HG03060 (cell line): ENCODE data around the gene TTC27.
A peak's percentile ranks its signal among the peaks of the same experiment; 100 is the strongest.

Experiments used
- ATAC-seq: cut with Tn5 transposase; IDR thresholded peaks from one replicate; pipeline ENCODE4 v1.9.1; 2021; ENCODE audit warnings: low read depth, moderate number of reproducible peaks; ENCODE audit not compliant: unreplicated experiment

Gene TTC27

DNA sequence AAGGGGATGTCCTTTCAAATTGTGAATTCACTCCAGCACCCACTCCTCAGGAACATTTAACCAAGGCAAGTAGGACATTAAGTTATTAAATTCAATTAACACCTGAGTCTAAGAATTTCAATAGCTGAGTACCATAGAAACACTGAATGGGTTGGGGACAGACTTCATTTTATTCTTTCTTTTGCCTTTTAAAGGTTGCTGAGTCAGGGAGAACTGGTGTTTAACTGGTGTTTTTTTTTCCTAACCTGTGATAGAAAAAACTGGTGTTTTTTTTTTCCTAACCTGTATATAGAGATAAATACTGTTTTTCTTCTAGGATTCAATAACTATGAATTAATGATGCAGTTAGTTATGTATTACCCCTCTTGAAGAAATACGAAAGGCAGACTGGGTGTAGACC is 38.9 kb downstream of the TTC27 start:
- no peak for ATAC-seq

DNA sequence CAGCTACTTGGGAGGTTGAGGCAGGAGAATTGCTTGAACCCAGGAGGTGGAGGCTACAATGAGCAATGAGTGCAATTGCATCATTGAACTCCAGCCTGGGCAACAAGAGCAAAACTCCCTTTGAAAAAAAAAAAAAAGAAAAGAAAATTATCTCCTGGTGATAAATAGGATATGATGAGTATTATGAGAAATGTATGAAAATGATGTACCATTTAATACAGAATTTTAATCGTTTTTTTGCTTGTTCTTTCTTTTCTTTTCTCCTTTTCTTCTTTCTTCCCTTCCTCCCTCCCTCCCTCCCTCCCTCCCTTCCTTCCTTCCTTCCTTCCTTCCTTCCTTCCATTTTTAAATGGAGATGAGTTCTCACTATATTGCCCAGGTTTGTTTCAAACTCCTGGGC is 40.4 kb downstream of the TTC27 start:
- no peak for ATAC-seq

DNA sequence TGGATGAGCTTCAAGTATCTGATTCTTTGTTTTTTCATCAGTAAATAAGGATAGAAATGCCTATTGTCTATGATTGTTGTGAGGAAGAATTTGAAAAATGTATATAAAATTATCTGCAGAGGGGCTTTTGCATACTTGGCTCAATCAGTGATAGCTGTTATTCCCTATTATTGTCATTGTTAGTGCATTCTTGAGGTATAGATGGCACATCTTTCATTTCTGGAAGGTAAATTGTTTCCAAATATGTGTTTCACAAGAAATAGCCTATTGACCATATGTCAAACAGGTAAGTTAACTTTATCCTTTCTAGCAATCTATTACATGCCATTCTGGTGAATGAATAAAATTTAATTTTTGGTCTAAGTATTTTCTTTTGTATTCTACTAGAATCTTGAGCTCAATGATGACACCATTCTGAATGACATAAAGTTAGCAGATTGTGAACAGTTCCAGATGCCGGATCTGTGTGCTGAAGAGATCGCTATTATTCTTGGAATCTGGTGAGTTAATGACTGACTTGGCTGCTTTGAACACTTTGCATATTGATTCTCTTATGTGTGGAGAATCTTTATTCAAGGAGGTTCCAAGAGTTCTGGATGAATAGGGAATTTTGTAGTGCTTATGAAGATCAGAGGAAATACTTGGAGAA is 44.2 kb downstream of the TTC27 start:
- no peak for ATAC-seq

DNA sequence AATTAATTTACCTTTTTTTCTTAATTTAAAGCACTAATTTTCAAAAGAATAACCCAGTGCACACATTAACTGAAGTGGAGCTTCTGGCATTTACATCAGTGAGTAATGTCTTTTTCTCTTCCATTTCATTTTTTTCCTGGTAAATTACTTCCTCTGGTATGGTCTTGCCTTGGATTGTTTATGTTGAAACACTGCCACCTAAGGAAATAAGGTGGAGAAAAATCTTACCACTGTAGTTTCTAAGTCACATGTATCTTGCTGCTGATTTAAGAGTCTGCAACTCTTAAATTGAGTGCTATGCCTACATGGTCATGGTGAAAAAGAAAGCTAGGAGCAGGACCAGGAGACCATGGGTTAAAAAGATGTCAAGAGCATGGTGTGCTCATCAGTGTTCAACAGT is 51.0 kb downstream of the TTC27 start:
- ATAC-seq: no peak

DNA sequence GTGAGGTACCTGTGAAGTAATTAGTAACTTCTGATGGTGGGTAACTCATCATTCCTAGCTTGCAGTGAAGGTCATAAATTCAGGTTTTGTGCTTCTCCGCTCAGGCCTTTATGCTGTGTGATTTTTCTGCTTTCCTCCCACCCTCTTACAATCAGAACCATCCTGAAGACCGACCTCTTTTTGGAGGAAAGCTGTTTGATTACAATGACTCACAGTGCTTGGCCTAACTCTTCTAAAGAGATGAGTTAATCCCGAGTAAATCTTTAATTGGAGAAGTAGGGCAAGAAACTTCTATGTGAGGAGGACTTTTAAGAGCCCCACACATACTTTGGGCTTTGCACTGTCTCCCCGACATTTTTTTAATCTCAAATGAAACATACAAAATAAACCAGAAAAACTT is 53.1 kb downstream of the TTC27 start:
- ATAC-seq: no peak

DNA sequence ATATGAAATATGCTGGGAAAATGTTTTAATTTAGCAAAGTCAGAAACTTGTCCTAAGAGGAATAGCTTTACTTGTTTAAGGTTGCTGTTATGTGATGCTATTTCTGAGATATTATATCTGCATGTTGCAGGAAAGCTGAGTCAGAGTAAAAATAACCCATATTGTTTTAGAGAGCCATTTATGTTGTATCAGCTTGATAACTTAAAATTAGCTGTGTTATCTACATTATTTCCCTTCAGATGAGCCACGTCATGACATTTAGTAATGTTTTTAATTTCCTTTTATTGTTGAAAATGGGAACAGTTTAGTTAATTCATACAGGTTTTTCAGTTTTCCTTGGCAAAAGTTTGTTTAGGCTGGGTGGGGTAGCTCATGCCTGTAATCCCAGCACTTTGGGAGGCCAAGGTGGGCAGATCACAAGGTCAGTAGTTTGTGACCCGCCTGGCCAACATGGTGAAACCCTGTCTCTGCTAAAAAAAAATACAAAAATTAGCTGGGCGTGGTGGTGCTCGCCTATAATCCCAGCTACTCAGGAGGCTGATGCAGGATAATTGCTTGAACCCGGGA is 55.8 kb downstream of the TTC27 start:
- ATAC-seq: no peak

DNA sequence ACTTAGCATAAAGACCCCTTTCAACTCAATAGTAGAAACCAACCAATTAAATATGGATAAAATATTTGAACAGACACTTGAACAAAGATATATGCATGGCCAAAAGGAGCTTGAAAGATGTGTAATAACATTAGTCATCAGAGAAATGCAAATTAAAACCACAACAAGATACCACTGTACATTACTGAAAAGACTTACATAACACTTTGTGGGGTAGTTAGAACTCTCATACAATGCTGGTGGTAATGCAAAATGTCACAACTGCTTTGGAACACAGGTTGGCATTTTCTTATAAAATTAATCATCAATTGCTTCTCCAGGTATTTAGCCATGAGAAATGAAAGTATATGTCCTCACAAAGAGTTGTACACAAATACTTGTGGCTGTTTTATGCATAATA is 60.7 kb downstream of the TTC27 start:
- no peak for ATAC-seq

DNA sequence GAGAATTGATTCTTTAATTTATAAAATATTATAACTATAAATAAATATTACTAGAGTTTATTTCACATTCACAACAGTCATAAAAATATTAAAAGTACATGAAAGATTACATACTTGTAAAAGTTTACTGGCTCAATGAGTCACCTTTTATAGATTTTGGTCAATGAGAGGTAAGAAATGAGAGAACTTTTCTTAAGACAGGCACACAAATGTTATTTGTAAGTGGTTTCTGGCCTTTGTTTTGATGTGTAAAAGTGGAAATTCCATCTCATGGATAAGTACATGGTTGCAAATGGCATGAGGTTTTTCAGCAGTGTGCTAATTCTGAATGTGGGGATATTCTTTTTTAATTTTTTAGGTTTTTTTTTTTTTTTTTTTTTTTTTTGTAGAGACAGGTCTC is 63.8 kb downstream of the TTC27 start:
- no peak for ATAC-seq

DNA sequence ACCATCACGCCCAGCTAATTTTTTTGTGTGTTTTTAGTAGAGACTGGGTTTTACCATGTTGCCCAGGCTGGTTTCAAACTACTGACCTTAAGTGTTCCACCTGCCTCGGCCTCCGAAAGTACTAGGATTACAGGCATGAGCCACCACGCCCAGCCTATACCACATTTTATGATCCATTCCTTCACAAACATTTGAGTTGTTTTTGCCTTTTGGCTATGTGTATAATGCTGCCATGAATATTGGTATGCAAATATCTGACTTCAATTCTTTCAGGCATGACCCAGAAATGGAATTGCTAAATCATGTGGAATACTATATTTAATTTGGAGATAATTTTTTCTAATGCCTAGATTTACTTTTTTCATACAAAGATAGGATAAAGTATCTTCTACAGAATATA is 68.6 kb downstream of the TTC27 start:
- no peak for ATAC-seq

DNA sequence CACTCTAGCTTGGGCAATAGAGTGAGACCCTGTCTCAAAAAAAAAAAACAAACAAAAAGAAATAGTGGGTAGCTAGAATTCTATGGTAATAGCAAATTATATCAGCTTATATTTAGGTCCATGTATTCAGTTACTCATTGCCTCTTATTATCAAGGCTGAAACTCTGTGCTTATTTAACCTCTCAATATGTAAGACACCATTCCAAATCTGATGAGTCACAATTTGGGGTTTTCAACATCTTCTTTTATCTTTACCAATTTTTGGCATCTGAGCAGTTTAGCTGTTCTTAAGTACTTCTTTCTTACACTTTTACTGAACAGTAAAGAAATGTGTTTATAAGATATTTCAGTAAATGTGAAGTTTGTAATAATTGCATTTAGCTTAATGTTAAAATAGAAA is 69.3 kb downstream of the TTC27 start:
- no peak for ATAC-seq

DNA sequence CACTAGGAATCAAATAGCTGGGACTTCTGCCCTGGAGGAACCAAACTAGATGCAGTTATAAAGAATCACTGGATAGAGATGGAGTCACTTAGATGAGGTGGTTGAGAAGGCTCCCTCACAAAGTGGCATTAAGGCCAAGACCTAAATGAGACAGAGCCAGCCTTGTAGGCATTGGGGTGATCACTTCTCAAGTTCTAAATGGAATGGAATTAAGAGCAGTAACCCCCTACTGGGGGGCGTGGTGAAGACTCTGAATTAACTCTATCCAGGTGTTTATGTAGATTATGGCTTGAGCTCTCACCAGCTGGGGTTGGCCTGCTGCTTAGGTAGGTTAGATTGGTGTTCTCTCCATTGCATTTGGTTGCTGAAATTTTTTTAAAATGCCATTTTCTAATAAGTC is 71.3 kb downstream of the TTC27 start:
- no peak for ATAC-seq

DNA sequence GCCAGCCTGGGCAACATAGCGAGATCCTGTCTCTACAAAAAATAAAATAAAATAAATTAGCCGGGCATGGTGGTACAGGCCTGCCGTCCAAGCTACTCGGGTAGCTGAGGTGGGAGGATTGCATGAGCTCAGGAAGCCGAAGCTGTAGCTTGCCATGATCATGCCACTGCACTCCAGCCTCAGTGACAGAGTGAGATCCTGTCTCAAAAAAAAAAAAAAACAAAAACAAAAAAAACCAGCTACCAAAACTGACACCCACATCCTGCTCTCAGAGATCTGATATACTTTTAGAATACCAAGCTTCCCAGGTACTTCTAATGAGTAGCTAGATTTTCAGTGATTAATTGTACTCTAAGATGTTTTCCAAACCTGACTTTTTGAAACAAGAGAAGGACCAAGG is 74.0 kb downstream of the TTC27 start:
- no peak for ATAC-seq

DNA sequence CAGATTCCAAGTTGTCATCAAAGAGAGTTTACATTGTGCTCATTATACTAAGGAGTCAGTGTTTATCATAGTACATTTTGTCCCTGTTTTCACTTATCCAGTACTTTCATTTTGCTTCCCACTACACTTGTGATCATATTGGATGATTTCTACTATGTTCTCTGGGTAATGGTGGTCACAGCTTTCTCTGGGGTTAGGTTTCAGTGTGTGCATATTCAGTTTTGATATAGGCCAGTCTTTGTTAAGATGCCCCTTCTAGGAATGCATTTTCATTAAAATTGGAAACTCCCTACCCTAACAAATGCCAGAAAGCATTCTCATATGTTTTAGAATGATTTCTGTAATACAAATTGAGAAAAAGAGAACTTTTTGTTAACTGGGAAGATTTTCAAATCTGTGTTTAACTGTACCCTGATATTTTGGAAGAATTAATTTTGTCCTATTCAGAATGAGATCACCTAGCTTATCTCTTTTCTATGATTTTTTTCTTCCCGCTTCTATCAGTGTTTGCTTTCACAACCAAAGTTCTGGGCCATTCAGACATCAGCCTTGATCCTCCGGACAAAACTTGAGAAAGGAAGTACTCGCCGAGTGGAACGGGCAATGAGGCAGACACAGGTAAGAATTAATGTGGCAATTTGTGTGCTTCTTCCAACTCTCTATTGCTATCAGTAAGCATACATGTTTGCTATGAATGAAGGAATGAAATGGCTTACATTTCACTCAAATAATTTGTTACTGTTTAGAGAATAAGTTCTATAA is 74.6 kb downstream of the TTC27 start:
- ATAC-seq: no peak

DNA sequence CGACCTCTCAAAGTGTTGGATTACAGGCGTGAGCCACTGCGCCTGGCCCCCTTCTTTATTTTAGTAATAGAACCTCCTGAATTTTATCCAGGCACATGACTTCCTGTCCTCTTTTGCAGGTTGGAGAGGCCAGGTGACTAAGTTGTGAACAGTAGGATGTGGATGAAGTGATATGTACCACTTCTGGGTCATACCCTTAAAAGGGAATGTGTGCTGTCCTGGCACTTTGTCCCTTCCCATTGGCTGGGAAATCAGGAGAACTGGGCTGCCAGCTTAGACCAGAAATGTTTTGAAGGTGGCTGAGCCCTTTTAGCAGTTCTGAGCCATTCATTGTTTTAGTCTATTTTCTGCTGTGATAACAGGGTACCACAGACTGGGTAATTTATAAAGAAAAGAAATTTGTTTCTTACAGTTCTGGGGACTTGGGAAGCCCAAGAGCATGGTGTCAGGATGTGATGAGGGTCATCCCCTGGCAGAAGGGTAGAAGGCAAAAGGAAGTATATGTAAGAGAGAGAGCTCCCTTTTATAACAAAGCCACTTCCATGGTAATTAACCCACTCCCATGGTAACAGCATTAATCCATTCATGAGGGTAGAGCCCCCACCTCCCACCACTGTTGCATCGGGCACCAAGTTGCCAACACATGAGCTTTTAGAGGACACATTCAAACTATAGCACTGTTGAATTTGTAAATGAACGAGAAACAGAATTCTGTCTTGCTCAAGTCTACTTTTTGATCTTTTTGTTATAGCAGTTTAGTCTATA is 79.1 kb downstream of the TTC27 start:
- ATAC-seq: no peak

DNA sequence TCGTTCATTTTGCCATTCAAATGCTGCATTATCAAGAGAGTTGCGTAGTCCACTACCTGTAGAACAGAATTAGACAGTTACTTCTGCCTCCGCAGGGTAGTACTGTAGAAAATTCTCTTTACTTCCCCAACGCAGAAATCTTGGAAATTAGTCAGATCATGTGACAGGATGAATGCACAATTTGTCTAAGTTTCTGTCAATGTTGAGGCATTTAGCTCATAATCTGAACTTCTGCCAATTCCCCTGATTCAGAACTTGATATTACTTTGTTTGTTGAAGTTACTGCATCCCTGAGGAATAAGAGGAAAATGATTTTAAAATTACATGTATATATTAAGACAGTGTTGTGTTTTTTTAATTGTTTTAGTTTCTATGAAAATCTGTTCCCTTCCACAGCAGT is 83.4 kb downstream of the TTC27 start:
- no peak for ATAC-seq

DNA sequence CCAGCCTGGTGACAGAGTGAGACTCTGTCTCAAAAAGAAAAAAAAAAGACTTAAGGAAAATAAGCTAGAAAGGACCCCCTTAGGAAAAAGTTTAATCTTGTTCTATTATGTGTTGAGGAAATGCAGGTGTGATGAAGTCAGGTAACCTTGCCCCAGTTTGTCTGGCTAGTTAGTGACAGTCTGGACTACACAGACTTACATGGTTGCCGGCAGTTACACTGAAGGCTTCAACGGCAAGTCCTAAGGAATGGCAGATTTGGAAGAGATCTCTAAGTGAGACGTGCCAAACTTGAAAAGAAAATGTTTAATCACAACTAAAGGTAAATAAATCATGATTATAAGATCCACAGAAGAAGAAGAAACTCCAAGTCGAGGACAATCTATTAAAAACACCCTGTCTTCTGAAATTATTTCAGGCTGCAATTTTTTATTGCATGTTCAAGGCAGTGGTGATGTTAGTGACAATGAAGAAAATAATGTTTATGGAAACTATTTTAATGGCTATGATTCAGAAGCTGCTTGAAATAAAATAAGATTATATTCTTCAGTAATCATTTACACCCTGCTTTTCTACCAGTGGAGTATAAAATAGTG is 84.2 kb downstream of the TTC27 start:
- no peak for ATAC-seq

DNA sequence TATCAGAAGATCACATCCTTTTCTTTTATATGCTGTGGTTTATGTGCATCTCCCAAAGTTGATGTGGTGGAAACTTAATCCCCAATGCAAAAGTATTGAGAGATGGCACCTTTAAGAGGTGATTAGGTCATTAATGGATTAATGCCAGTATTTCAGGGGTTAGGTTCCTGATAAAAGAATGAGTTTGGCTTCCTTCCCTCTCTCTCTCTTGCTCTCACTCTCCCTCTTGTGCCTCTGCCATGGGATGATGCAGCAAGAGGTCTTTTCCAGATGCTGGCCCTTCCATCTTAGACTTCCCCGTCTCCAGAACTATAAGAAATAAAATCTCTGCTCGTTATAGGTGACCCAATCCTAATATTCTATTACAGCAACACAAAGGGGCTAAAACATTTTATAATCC is 85.0 kb downstream of the TTC27 start:
- no peak for ATAC-seq

DNA sequence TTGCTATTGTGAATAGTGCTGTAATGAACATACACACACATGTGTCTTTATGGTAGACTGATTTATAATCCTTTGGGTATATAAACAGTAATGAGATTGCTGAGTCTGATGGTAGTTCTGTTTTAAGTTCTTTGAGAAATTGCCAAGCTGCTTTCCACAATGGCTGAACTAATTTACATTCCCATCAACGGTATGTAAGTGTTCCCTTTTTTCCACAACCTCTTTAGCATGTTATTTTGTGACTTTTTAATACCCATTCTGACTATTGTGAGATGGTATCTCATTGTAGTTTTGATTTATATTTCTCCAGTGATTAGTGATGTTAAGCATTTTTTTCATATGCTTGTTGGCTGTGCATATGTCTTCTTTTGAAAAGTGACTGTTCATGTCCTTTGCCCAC is 86.7 kb downstream of the TTC27 start:
- ATAC-seq: no peak

DNA sequence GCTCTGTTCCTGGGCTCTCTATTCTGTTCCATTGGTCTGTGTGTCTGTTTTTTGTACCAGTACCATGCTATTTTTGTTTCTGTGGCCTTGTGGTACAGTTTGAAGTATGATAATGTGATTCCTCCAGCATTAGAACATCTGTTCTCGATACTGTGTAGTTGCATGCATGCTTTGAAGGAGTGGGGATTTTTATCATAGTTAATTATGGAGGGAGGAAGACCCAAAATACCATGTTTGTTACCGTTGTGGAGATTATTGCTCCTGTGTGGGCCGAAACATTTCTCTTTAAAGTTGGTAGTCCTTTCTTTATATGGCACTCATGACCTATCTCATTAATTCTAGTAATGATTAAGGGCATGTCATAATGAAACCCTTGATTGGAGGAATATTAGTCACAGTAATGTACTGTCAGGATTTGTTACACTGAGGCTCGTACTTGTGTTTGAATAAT is 87.6 kb downstream of the TTC27 start:
- ATAC-seq: peak; percentile 92

DNA sequence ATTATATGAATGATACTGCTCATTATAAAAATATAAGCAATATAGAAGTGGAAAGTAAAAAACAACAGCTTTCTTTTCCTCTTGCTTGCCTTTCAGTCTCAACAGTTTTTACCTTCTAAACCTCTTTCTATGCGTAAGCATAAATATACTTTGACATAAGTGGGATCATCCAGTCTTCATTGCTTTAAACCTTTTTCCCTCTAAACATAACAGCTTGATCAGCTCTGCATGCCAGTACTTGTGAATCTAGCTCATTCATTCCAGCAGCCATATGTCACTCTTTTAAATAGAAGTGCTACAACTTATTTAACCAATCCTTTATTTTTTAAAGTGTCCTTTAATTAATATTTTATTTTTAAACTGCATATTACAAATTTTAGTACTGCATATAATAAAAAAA is 88.1 kb downstream of the TTC27 start:
- no peak for ATAC-seq

DNA sequence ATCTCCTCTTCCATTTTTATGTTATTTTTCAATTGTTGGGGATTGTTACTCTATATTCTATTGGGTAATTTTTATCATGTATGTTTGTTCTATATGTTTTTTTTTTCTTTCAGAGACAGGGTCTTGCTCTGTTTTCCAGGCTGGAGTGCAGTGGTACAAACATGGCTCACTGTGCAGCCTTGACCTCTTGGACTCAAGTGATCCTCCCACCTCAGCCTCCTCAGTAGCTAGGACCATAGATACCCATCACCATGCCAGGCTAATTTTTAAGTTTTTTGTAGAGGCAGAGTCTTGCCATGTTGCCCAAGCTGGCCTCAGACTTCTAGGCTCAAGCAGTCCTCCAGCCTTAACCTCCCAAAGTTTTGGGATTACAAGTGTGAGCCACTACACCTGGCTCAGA is 88.7 kb downstream of the TTC27 start:
- ATAC-seq: no peak
